HCT116 (cell line): ENCODE data around the gene TCF7. TPM values are rescaled to one million over a fixed set of nuclear protein-coding genes. Genes with fewer than 3 reads are reported as not detected.

ENCODE experiments used
- ATAC-seq: fragments of 200-7000 bp; cut with Tn5 transposase; 2 replicates; pipeline ENCODE4 v1.9.1; 2020; ENCODE audit warnings: mild to moderate bottlenecking, moderate library complexity
- BruUV-seq: library from RNA; stranded (reverse); fragments of 400-500 nt; replicated peaks from 2 replicates; lab custom pipeline; 2021; lab: Mats Ljungman, UMichigan
- CTCF ChIA-PET: fragments of 300-600 bp; sonication (Branson Sonifier 250); formaldehyde crosslinking; loops from one replicate; lab custom pipeline; 2021; ENCODE audit warnings: antibody characterized with exemption; lab: Charles Lee
- POLR2A ChIA-PET: fragments of 300-600, 350-600 bp; sonication (Branson Sonifier 250); formaldehyde crosslinking; loops from one replicate; lab custom pipeline; 2021; ENCODE audit warnings: antibody characterized with exemption; lab: Charles Lee
- RAD21 ChIA-PET, 2 experiments: fragments of 300-600 bp; sonication (Branson Sonifier 250); formaldehyde crosslinking; loops; one replicate each; lab custom pipeline; 2023; ENCODE audit warnings: low total read pairs in 2 of 2; ENCODE audit not compliant: uncharacterized antibody in 2 of 2, unreplicated experiment in 2 of 2, low non-redundant PET in 1 of 2; lab: Charles Lee
- DNase-seq: peaks from one replicate; pipeline ENCODE4 v3.0.0-alpha.2; 2010; ENCODE audit warnings: low read depth, low spot score
- H2AFZ ChIP-seq: fragments of 200-600 bp; shearing (Covaris generic), sonication (generic); 2 replicates; pipeline ENCODE4 v1.6.1; 2017; ENCODE audit warnings: low read depth, mixed run types, mixed read lengths, antibody characterized with exemption, low read length; ENCODE audit not compliant: poor library complexity, severe bottlenecking
- H3K27ac ChIP-seq: 2 replicates; pipeline ENCODE4 v1.5.1; 2012; ENCODE audit warnings: low read depth, low read length
- H3K27me3 ChIP-seq: fragments of 200-600 bp; sonication (generic); 2 replicates; pipeline ENCODE4 v1.6.1; 2016; ENCODE audit warnings: mixed run types, low read length, mixed read lengths; ENCODE audit not compliant: insufficient read depth
- H3K36me3 ChIP-seq, 2 experiments: fragments of 200-500 bp in 1 of 2; fragments of 200-600 bp in 1 of 2; sonication (Bioruptor generic) in 1 of 2; sonication (generic) in 1 of 2; 2 replicates each; pipeline versions ENCODE4 v1.5.1 to v1.6.1; 2014 to 2016; ENCODE audit warnings: low read length in 2 of 2, inconsistent platforms in 1 of 2, mixed read lengths in 1 of 2, mixed run types in 1 of 2; ENCODE audit not compliant: insufficient read depth in 2 of 2, control insufficient read depth in 1 of 2
- H3K4me1 ChIP-seq, 2 experiments: fragments of 200-600 bp in 1 of 2; sonication (generic) in 1 of 2; 2 replicates each; pipeline versions ENCODE4 v1.5.1 to v1.6.1; 2012 to 2017; ENCODE audit warnings: low read length in 2 of 2, inconsistent platforms in 1 of 2, mild to moderate bottlenecking in 1 of 2, mixed read lengths in 1 of 2, mixed run types in 1 of 2, moderate library complexity in 1 of 2; ENCODE audit not compliant: insufficient read depth in 2 of 2, control insufficient read depth in 1 of 2
- H3K4me2 ChIP-seq: fragments of 200-600 bp; sonication (generic); 2 replicates; pipeline ENCODE4 v1.6.1; 2017; ENCODE audit warnings: mixed run types, low read length, mixed read lengths
- H3K4me3 ChIP-seq, 2 experiments: fragments of 200-600 bp in 1 of 2; sonication (generic) in 1 of 2; replicated peaks in 1 of 2; 2 replicates each; pipeline ENCODE4 v1.5.1; 2011 to 2016; ENCODE audit warnings: low read length in 2 of 2, control low read depth in 1 of 2, low read depth in 1 of 2, mild to moderate bottlenecking in 1 of 2, mixed read lengths in 1 of 2, mixed run types in 1 of 2
- H3K79me2 ChIP-seq: fragments of 200-600 bp; sonication (generic); 2 replicates; pipeline ENCODE4 v1.6.1; 2017; ENCODE audit warnings: mild to moderate bottlenecking, mixed run types, low read length, moderate library complexity, mixed read lengths; ENCODE audit not compliant: insufficient read depth
- H3K9ac ChIP-seq: fragments of 200-600 bp; sonication (generic); 2 replicates; pipeline ENCODE4 v1.6.1; 2016; ENCODE audit warnings: low read length, mixed read lengths
- H3K9me2 ChIP-seq: fragments of 200-600 bp; sonication (generic), shearing (Covaris generic); 2 replicates; pipeline ENCODE4 v1.6.1; 2017; ENCODE audit warnings: mixed run types, mild to moderate bottlenecking, moderate library complexity; ENCODE audit not compliant: insufficient read depth
- H3K9me3 ChIP-seq, 2 experiments: fragments of 200-500 bp in 1 of 2; fragments of 200-600 bp in 1 of 2; sonication (Bioruptor generic) in 1 of 2; sonication (generic) in 1 of 2; 2 replicates each; pipeline ENCODE4 v1.6.1; 2014 to 2017; ENCODE audit warnings: low read length in 2 of 2, mixed read lengths in 2 of 2, inconsistent platforms in 1 of 2, low read depth in 1 of 2, mild to moderate bottlenecking in 1 of 2, mixed run types in 1 of 2, moderate library complexity in 1 of 2; ENCODE audit not compliant: control insufficient read depth in 1 of 2, insufficient read depth in 1 of 2
- H4K20me1 ChIP-seq: fragments of 200-600 bp; sonication (generic), shearing (Covaris generic); 2 replicates; pipeline ENCODE4 v1.6.1; 2017; ENCODE audit warnings: mixed run types, mild to moderate bottlenecking, moderate library complexity; ENCODE audit not compliant: insufficient read depth
- ATF3 ChIP-seq: IDR thresholded peaks from 2 replicates; pipeline ENCODE4 v1.6.1; 2012
- CBX3 ChIP-seq: IDR thresholded peaks from 2 replicates; pipeline ENCODE4 v1.6.1; 2012; ENCODE audit warnings: low read depth
- CEBPB ChIP-seq: IDR thresholded peaks from 2 replicates; pipeline ENCODE4 v1.6.1; 2012; ENCODE audit warnings: low read depth
- EZH2phosphoT487 ChIP-seq: fragments of 200-600 bp; IDR thresholded peaks from 2 replicates; pipeline ENCODE4 v1.6.1; 2018; ENCODE audit warnings: antibody characterized with exemption, borderline replicate concordance
- JUND ChIP-seq: IDR thresholded peaks from 2 replicates; pipeline ENCODE4 v1.6.1; 2012
- POLR2A ChIP-seq: IDR thresholded peaks from 2 replicates; pipeline ENCODE4 v1.7.0; 2011; ENCODE audit warnings: borderline replicate concordance; ENCODE audit not compliant: insufficient read depth, insufficient read length; ENCODE audit errors: extremely low read depth
- SIN3A ChIP-seq: IDR thresholded peaks from 2 replicates; pipeline ENCODE4 v1.6.1; 2012; ENCODE audit warnings: low read depth
- SP1 ChIP-seq: IDR thresholded peaks from 2 replicates; pipeline ENCODE4 v1.6.1; 2012; ENCODE audit warnings: low read depth
- SRF ChIP-seq: IDR thresholded peaks from 2 replicates; pipeline ENCODE4 v1.6.1; 2012; ENCODE audit warnings: low read depth
- YY1 ChIP-seq: IDR thresholded peaks from 2 replicates; pipeline ENCODE4 v1.6.1; 2011; ENCODE audit warnings: low read length, low read depth, moderate library complexity, mild to moderate bottlenecking; ENCODE audit not compliant: insufficient replicate concordance; ENCODE audit errors: extremely low read depth
- intact Hi-C: fragments of 100-400 bp; cut with micrococcal nuclease; formaldehyde crosslinking; loops from 2 replicates; pipeline ENCODE4 v1.10.0; 2022
- total RNA-seq: library from RNA; stranded (reverse); gene quantifications from one replicate; pipeline ENCODE4 v1.2.1, GENCODE V29; 2021; ENCODE audit not compliant: unreplicated experiment
- TF ChIP-seq, protein P1 (sequence below): IDR thresholded peaks from 2 replicates; pipeline ENCODE4 v1.6.1; 2011; ENCODE audit warnings: mild to moderate bottlenecking, low read length, moderate library complexity; ENCODE audit not compliant: insufficient replicate concordance; ENCODE audit errors: extremely low read depth
- TF ChIP-seq, protein P2 (sequence below), 3 experiments: fragments of 200-600 bp in 1 of 3; sonication (generic) in 1 of 3; IDR thresholded peaks in 2 of 3; conservative IDR thresholded peaks in 1 of 3; 2 replicates each; pipeline ENCODE4 v1.5.1; 2012 to 2017; ENCODE audit warnings: low read depth in 2 of 3, low read length in 2 of 3, antibody characterized with exemption in 1 of 3, borderline replicate concordance in 1 of 3, control low read depth in 1 of 3, mild to moderate bottlenecking in 1 of 3, mixed read lengths in 1 of 3, mixed run types in 1 of 3, moderate library complexity in 1 of 3; ENCODE audit not compliant: insufficient read depth in 1 of 3

TCF7 gene
- total RNA-seq, 1 experiment from 2014 or later, result 17.8 TPM

GRCh38 chr5:134135091-134135655, 20.7 kb downstream of the TCF7 start:
- DNase-seq, result no peak
- no peak for ATAC-seq
- Histone ChIP-seq H4K20me1 (no peaks in the 10 kb centered on the region), H3K79me2 (peaks cover 8% of the 10 kb centered on the region; the same call in 1 of the 2 replicates), H3K27ac (no peak overlapping the region), H3K4me2 (no peak overlapping the region), H3K36me3 (peaks cover 0 to 10% of the 10 kb centered on the region in 2 experiments; a peak in 3 of 4 replicates), H3K4me1 (peaks cover 0 to 7% of the 10 kb centered on the region in 2 experiments; a peak in 1 of 4 replicates), H3K4me3 (no peak overlapping the region), H3K9me3 (no peaks in the 10 kb centered on the region), H3K9ac (no peak overlapping the region), H2AFZ (no peak overlapping the region), H3K27me3 (no peaks in the 10 kb centered on the region), H3K9me2 (no peaks in the 10 kb centered on the region)
- ChIA-PET RAD21 (interaction anchor here in 1 of 2 experiments (0.6 kb wide), 1 partner anchor 162 kb away, joined by 4 read pairs; no protein-coding TSS in a partner anchor), POLR2A (no interaction called here), CTCF (interaction anchor here (1.2 to 1.3 kb wide), 2 partner anchors 9 to 96 kb away, joined by 3 read pairs; no protein-coding TSS in a partner anchor)
- BruUV-seq, result no TSS peak
- TF ChIP-seq JUND, result no peak
- intact Hi-C loops, result no loop called here

DNA sequence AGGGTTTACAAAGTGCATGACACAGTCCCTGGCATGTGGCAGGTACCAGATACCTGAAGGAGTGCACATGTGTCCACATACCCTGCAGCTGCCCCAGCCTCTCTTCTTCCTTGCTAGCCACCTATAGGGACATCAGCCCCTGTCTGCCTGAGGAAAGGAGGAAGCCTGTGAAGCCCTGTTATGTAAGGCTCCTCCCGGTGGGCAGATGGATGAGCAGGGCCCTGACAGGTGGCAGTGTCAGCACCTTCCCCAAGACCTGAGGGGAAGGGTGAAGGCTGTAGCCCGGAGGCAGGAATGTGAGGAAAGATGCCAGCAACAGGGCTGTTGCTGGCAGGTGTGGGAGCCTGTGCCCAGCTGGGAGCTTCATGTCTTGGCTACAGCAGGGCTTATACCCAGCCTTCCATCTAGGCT, 21.7 kb downstream of the TCF7 start:
- intact Hi-C loops, result no loop called here
- POLR2A ChIA-PET, result no interaction called here

More for the DNA sequence above, 21.7 kb downstream of the TCF7 start:
- no peak overlapping the region for H3K27ac ChIP-seq
- no TSS peak for BruUV-seq
- no peak overlapping the region for H3K4me3 ChIP-seq
- TF ChIP-seq SRF, result no peak
- TF ChIP-seq, protein P1, sequence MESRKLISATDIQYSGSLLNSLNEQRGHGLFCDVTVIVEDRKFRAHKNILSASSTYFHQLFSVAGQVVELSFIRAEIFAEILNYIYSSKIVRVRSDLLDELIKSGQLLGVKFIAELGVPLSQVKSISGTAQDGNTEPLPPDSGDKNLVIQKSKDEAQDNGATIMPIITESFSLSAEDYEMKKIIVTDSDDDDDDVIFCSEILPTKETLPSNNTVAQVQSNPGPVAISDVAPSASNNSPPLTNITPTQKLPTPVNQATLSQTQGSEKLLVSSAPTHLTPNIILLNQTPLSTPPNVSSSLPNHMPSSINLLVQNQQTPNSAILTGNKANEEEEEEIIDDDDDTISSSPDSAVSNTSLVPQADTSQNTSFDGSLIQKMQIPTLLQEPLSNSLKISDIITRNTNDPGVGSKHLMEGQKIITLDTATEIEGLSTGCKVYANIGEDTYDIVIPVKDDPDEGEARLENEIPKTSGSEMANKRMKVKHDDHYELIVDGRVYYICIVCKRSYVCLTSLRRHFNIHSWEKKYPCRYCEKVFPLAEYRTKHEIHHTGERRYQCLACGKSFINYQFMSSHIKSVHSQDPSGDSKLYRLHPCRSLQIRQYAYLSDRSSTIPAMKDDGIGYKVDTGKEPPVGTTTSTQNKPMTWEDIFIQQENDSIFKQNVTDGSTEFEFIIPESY, result no peak
- no peak for TF ChIP-seq YY1
- TF ChIP-seq SIN3A, result no peak
- TF ChIP-seq ATF3, result no peak
- TF ChIP-seq POLR2A, result no peak
- TF ChIP-seq, protein P2, sequence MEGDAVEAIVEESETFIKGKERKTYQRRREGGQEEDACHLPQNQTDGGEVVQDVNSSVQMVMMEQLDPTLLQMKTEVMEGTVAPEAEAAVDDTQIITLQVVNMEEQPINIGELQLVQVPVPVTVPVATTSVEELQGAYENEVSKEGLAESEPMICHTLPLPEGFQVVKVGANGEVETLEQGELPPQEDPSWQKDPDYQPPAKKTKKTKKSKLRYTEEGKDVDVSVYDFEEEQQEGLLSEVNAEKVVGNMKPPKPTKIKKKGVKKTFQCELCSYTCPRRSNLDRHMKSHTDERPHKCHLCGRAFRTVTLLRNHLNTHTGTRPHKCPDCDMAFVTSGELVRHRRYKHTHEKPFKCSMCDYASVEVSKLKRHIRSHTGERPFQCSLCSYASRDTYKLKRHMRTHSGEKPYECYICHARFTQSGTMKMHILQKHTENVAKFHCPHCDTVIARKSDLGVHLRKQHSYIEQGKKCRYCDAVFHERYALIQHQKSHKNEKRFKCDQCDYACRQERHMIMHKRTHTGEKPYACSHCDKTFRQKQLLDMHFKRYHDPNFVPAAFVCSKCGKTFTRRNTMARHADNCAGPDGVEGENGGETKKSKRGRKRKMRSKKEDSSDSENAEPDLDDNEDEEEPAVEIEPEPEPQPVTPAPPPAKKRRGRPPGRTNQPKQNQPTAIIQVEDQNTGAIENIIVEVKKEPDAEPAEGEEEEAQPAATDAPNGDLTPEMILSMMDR (IDR thresholded peaks at IDR 0.05 in 2 of 3, conservative IDR thresholded peaks at IDR 0.05 in 1 of 3; ENCODE audit: borderline replicate concordance in 1 of 3, insufficient read depth in 1 of 3, low read depth in 2 of 3, low read length in 2 of 3), result no peak
- TF ChIP-seq CBX3, result no peak
- TF ChIP-seq EZH2phosphoT487, result no peak
- TF ChIP-seq SP1, result no peak
- TF ChIP-seq CEBPB, result no peak
- no peak for TF ChIP-seq JUND
- H3K9me3 ChIP-seq, result no peaks in the 10 kb centered on the region
- H3K4me1 ChIP-seq, result peaks cover 0 to 17% of the 10 kb centered on the region in 2 experiments; a peak in 1 of 4 replicates
- H3K9me2 ChIP-seq, result no peaks in the 10 kb centered on the region
- ChIA-PET RAD21 (no interaction called here), CTCF (interaction anchor here (0.9 kb wide), 1 partner anchor 97 kb away, joined by 3 read pairs; no protein-coding TSS in a partner anchor)
- no peak for ATAC-seq
- H3K27me3 ChIP-seq, result no peaks in the 10 kb centered on the region
- no peak overlapping the region for H2AFZ ChIP-seq
- no peak for DNase-seq
- no peak overlapping the region for H3K9ac ChIP-seq
- no peak overlapping the region for H3K4me2 ChIP-seq
- no peaks in the 10 kb centered on the region for H4K20me1 ChIP-seq
- peaks cover 8% of the 10 kb centered on the region; the same call in 1 of the 2 replicates for H3K79me2 ChIP-seq
- H3K36me3 ChIP-seq, result peaks cover 0 to 10% of the 10 kb centered on the region in 2 experiments; a peak in 3 of 4 replicates
